ENCODE measurements around the gene WDR5. TPM values are rescaled to one million over a fixed set of nuclear protein-coding genes. Genes with fewer than 3 reads are reported as not detected.

Gene WDR5
- total RNA-seq, 1 experiment from 2014 or later, result 40.3 TPM

DNA sequence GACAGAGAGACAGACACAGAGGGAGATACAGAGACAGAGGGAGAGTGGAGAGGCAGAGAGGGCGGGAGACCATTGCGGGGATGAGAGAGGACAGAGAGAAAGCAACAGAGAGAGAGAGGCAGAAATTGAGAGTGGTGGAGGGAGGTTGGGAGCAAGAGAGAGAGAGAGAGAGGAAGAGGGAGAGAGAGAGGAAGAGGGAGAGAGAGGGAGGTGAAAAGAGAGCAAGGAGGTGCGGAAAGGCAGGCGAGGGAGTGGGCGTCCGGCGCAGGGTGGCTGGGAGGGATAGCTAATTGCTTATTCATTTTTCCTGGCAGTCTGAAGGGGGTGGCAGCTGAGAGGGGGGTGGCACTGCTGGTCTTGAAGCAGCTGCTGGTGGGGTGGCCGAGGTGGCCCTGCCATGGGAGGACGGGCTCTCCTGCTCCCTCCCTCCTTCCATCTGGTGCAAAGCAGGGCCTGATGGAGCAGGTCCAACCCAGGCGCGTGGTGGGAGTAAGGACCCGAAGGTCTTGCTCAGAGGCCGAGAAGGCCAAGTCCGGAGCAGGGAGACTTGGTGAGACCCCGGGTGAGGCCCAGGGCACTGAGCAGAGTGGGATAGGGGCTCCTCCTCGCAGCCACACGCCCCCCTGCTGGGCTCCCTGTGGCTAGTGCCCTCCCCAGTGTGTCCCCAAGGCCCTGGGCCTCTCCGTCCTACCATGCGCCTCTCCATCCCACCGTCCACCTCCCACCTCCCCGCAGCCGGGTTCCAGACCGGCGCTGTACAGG lies 53.8 kb downstream of the WDR5 start:
- H3K36me3 ChIP-seq (replicated peaks; ENCODE audit: control insufficient read depth, insufficient read depth, low read length), result no peaks in the 10 kb centered on the region
- H3K4me3 ChIP-seq (ENCODE audit: insufficient read depth, low read depth, low read length), result peak overlapping the region; percentile 13; the same call in 1 of the 2 replicates
- DNase-seq, result peak; percentile 54
- H3K27me3 ChIP-seq (ENCODE audit: control insufficient read depth, insufficient read depth, low read length), result peaks cover 2% of the 10 kb centered on the region

DNA sequence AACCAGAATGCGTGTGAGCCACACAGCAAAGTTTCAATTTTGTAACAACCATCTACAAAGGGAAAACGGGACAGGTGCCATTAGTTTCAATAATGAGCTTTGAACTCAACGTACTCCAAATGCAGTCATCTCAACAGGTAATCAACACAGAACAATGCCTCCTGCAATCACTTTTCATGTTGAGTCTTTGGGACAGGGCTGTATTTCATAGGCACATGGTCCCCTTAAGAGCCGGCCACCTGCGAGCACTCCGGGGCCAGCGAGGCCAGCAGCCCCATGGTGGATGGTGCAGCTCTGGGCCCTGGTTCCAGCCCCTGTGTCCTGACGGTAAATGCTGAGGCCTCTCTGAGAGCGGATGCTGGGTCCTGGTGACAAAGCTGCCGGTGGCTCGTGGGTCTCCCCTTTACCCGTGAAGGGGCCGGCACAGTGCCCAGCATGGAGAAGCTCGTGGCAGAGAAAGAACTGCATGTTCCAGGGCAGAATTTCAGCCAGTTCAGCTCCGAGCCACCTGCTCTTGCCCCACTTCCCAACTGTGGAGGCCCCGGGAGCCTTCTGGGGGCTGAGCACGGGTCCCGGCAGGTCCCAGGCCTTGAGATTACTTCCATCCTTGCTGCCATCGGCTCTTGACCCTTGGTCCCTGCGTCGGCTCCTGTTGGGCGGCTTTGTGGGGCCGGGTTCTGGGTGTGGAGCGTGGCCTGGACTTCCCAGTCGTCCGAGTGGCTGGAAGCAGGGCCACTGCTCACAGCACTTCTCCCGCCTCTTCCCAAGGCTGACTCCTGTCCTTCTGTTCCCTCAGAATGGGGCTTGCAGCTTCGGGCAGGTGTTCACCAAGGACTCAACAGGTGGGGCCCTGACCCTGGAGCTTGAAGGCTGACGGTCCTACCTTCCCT lies 54.6 kb downstream of the WDR5 start:
- peak; percentile 51 for DNase-seq
- Histone ChIP-seq H3K27me3 (ENCODE audit: control insufficient read depth, insufficient read depth, low read length) (peaks cover 2% of the 10 kb centered on the region), H3K36me3 (replicated peaks; ENCODE audit: control insufficient read depth, insufficient read depth, low read length) (no peaks in the 10 kb centered on the region), H3K4me3 (ENCODE audit: insufficient read depth, low read depth, low read length) (no peak overlapping the region)

DNA sequence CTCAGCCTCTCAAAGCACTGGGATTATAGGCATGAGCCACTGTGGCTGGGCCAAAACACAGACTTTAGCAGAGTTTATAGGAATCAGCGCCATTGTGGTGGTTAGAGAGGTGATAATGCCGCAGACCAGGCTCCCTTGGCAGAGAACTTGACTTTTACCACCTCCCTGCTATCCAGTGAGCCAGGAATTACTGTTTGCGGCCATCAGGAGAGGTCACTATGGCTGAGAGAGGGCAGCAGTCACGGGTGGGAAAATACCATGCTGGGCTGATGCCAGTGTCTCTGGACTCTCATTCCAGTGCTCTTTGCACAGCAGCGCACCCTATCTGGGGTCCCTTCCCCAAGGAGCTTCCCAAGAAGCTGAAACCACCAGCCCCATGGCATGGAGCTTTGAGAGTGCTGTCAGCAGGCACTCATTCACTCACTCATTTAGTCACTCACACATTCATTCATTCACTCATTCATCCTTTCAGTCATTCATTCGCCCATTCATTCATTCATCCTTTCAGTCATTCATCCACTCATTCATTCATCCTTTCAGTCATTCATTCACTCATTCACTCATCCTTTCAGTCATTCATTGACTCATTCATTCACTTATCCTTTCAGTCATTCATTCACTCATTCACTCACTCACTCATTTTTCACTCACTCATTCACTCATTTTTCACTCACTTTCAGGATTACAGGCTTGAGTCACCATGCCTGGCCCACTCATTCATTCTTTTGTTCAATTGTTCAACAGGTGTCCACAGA lies 55.8 kb downstream of the WDR5 start:
- DNase-seq, result peak; percentile 8
- peaks cover 2% of the 10 kb centered on the region for H3K27me3 ChIP-seq (ENCODE audit: control insufficient read depth, insufficient read depth, low read length)
- H3K36me3 ChIP-seq (replicated peaks; ENCODE audit: control insufficient read depth, insufficient read depth, low read length), result no peaks in the 10 kb centered on the region
- H3K4me3 ChIP-seq (ENCODE audit: insufficient read depth, low read depth, low read length), result no peak overlapping the region

DNA sequence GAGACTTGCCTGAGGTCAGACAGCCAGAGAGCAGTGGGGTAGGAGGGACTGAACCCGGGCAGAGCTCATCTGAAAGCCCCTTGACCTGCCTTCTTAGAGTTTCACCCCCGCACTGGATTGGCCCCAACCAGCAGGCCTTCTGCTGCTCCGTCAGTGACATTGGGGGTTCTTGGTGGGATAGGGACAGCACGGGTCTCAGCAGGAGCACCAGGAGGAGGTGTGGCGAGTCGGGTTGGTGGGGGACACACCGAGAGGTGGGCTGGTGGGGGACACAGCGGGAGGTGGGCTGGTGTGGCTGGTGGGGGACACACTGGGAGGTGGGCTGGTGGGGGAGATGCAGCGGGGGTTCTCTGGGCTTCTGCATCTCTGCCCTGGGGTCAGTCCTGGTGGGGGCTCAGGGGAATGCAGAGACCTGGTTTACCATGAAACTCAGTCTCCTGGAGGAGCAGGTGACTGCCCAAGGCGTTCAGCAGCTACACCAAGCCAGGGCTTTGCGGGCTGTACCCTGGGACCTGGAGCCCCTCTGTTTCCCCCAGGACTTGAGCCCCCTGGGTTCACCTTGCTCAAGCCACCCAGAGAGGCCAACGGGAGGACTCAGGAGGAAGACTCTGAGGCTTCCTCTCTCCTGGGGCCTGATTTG lies 56.5 kb downstream of the WDR5 start:
- no peaks in the 10 kb centered on the region for H3K36me3 ChIP-seq (replicated peaks; ENCODE audit: control insufficient read depth, insufficient read depth, low read length)

DNA sequence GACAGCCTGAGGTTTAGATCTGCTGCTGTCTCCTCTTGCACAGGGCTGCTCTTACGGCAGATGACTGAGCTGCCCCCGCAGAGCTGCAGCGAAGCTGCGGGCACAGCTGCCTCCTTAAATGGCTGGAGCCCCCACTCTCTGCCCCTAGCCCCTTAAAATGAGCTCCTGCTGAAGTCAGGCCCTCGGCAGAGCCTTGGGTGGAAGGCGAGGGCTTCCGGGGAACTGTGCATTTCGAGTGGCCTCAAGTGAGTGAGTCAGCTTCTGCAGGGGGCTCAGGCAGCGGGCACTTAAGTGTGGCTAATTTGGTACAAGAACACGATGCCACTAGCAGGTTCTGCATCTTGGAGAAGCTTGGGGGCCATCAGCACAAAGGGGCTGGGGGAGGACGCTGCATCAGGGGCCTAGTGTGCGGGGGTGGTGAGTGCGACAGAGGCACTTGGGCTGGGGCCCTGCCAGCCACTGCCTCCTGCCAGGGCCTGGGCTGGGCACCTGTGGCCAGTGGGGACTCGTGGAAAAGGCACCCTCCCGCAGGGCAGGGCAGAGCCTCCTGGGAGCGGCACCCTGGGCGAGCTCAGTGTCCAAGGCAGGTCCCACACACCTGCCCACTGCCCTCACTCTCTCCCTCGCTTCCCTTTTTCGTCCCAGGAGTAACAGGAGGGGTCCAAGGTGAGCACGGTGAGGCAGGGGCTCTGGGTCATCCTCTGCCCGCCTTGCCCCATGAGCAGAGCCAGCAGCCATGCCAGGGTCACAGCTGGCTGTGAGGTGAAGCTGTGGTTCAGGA lies 57.3 kb downstream of the WDR5 start:
- Histone ChIP-seq H3K4me3 (ENCODE audit: insufficient read depth, low read depth, low read length) (no peak overlapping the region), H3K36me3 (replicated peaks; ENCODE audit: control insufficient read depth, insufficient read depth, low read length) (no peaks in the 10 kb centered on the region), H3K27me3 (ENCODE audit: control insufficient read depth, insufficient read depth, low read length) (peaks cover 2% of the 10 kb centered on the region)
- DNase-seq, result peak; percentile 26

More for the DNA sequence above, 56.5 kb downstream of the WDR5 start:
- Histone ChIP-seq H3K27me3 (ENCODE audit: control insufficient read depth, insufficient read depth, low read length) (peaks cover 2% of the 10 kb centered on the region), H3K4me3 (ENCODE audit: insufficient read depth, low read depth, low read length) (no peak overlapping the region)
- DNase-seq, result peak; percentile 61

DNA sequence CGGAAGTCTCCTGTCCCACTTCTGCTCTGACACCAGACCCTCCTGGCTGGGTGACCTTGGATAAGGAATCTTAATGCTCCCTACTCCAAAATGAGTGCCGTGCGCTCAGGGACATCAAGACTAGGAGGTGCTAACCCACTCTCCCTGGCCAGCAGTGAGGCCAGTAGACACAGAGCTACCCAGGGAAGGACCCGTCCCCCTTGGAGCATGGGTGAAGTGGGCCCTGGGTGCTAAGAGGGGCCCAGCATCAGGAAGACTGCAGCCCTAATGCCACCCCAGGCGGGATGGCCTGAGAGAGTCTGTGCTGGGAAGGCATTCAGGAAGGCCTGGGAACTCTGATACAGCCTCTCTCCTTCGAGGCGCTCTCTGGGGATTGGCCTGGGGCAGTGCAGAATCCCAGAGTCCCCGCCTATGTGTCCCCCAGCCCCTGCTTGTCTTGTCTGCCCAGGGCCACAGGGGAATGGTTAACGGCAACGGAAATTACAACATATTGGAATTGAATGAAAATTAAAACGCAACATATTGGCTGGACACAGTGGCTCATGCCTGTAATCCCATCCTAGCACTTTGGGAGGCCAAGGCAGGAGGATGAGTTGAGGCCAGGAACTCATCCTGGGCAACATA lies 58.1 kb downstream of the WDR5 start:
- Histone ChIP-seq H3K27me3 (ENCODE audit: control insufficient read depth, insufficient read depth, low read length) (no peaks in the 10 kb centered on the region), H3K36me3 (replicated peaks; ENCODE audit: control insufficient read depth, insufficient read depth, low read length) (no peaks in the 10 kb centered on the region), H3K4me3 (ENCODE audit: insufficient read depth, low read depth, low read length) (no peak overlapping the region)
- peak; percentile 22 for DNase-seq

DNA sequence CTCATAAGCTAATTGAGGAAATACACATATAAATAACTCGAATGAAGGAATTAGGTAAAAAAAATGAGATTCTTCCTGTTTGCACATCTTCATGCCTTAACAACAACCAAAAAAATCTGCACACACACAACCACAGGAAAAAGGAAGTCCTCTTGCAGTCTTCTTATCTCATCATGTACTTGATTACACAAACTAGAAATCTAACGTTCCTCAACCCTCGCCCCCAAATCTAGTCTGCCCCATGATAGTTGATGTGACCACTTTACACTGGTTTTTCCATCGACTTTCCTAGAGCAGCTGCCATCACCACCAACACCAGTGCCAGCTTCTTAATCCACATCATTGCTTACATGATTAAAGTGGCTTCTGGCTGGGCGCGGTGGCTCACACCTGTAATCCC lies 59.7 kb downstream of the WDR5 start:
- no peaks in the 10 kb centered on the region for H3K36me3 ChIP-seq (replicated peaks; ENCODE audit: control insufficient read depth, insufficient read depth, low read length)
- no peak for DNase-seq
- H3K27me3 ChIP-seq (ENCODE audit: control insufficient read depth, insufficient read depth, low read length), result no peaks in the 10 kb centered on the region
- H3K4me3 ChIP-seq (ENCODE audit: insufficient read depth, low read depth, low read length), result no peak overlapping the region

DNA sequence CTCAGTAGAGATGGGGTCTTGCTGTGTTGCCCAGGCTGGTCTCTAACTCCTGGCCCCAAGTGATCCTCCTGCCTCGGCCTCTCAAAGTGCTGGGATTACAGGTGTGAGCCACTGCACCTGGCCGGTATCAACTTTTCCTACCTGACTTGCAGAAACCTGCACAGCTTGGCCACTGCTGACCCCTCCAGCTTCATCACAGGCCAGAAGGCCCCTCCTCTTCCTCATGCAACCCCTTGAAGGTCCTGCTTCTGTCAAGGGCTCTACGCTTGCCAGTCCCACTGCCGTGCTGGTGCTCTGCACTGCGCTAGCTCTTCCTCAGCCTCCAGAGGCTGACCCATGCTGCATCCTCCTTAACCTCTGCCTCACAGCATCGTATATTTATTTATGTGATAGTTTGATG lies 61.0 kb downstream of the WDR5 start:
- no peak for DNase-seq
- Histone ChIP-seq H3K27me3 (ENCODE audit: control insufficient read depth, insufficient read depth, low read length) (no peaks in the 10 kb centered on the region), H3K36me3 (replicated peaks; ENCODE audit: control insufficient read depth, insufficient read depth, low read length) (no peaks in the 10 kb centered on the region)

DNA sequence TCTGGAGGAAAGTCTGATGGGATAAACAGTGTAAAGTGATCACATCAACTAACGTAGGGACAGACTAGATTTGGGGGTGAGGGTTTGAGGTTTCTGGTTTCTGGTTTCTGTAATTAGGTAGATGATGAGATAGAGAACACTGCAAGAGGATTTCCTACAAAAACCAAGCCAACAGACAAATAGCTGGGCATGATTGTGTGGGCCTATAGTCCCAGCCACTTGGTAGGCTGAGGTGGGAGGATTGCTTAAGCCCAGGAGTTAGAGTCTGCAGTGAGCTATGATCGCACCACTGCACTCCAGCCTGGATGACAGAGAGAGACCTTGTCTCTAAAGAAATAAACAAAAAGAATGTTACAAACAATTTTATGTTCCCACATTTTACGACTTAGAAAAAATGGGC lies 62.9 kb downstream of the WDR5 start:
- no peaks in the 10 kb centered on the region for H3K36me3 ChIP-seq (replicated peaks; ENCODE audit: control insufficient read depth, insufficient read depth, low read length)
- H3K27me3 ChIP-seq (ENCODE audit: control insufficient read depth, insufficient read depth, low read length), result no peaks in the 10 kb centered on the region
- no peak overlapping the region for H3K4me3 ChIP-seq (ENCODE audit: insufficient read depth, low read depth, low read length)
- DNase-seq, result no peak

More for the DNA sequence above, 61.0 kb downstream of the WDR5 start:
- no peak overlapping the region for H3K4me3 ChIP-seq (ENCODE audit: insufficient read depth, low read depth, low read length)

DNA sequence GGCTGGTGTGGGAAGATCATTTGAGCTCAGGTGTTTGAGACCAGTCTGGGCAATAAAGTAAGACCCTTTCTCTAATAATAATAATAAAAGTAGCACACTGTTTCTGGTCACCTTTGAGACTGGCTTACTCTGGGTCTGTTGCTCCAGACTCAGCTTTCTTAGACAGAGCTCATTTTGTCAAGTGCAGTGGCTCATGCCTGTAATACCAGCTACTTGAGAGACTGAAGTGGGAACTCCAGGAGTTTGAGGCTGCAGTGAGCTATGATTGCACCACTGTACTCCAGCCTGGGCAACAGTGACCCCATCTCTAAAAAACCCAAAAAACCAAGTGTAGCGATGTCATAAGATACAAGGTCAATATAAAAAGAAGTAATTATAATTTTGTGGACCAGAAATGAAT lies 64.8 kb downstream of the WDR5 start:
- no peak overlapping the region for H3K4me3 ChIP-seq (ENCODE audit: insufficient read depth, low read depth, low read length)
- no peaks in the 10 kb centered on the region for H3K36me3 ChIP-seq (replicated peaks; ENCODE audit: control insufficient read depth, insufficient read depth, low read length)
- H3K27me3 ChIP-seq (ENCODE audit: control insufficient read depth, insufficient read depth, low read length), result no peaks in the 10 kb centered on the region
- DNase-seq, result no peak

DNA sequence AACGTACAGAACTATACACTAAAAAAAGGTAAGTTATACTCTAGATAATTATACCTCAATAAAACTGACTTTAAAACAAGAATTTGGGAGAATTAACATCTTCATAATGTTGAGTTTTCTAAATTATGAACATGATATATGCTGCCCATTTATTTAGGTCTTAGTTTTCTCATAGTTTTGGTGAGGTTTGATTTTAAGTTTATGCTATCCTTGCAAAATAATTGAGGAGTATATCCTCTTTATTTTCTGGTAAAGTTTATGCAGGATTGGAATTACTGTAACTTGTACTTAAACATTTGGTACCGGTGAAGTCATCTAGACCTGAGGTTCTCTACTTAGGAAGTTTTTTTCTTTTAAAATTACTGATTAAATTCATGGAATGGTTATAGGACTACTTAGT lies 67.3 kb downstream of the WDR5 start:
- Histone ChIP-seq H3K4me3 (ENCODE audit: insufficient read depth, low read depth, low read length) (no peak overlapping the region), H3K36me3 (replicated peaks; ENCODE audit: control insufficient read depth, insufficient read depth, low read length) (no peaks in the 10 kb centered on the region), H3K27me3 (ENCODE audit: control insufficient read depth, insufficient read depth, low read length) (no peaks in the 10 kb centered on the region)
- no peak for DNase-seq

DNA sequence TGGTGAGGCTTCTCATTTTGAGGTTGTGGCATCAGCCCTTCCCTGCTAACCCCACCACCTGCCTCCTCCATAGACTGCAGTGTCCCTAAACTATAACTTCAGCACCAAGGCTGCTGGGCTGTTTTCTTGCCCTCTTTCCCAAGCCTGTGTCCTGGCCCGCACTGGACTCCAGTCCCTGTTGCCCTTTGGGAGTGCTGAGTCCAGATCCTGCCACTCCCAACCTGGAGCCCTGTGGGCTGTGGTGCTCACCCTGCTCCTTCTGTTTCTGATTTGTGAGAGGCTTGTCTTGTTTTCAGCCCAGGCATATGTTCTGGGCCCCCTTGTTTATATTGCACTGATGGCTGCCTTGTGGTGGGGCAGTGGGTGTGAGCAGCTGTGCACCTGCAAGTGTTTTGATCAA lies 68.2 kb downstream of the WDR5 start:
- Histone ChIP-seq H3K4me3 (ENCODE audit: insufficient read depth, low read depth, low read length) (no peak overlapping the region), H3K27me3 (ENCODE audit: control insufficient read depth, insufficient read depth, low read length) (no peaks in the 10 kb centered on the region), H3K36me3 (replicated peaks; ENCODE audit: control insufficient read depth, insufficient read depth, low read length) (no peaks in the 10 kb centered on the region)
- DNase-seq, result peak; percentile 10

DNA sequence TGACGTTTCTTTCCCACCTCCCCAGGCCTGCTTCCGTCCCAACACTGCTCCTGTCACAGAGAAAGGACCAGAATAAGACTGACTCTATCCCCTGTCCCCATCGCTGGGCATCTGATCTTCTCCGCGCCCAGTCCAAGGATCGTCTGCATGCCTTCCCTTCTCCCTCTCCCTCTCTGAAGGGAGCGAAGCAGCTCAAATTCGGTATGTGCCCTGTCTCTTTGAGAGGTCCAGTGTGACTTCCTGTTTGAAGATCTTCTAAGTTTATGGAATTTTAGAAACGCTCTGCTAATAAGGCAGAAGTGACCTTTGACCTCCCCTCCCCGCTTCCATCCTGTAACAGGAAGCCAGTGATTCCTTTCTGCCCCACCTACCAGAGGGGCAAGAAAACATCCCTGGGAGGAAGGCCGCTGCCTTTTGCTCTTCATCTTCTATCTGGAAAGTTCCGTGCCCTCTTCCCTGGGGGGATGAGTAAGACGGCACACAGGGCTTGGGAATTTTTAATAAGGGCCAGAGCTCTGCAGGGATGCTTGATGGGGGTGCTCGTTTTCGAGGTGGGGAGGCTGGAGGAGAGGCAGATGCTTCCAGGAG lies 69.2 kb downstream of the WDR5 start:
- H3K27me3 ChIP-seq (ENCODE audit: control insufficient read depth, insufficient read depth, low read length), result no peaks in the 10 kb centered on the region
- peak; percentile 20 for DNase-seq

More for the DNA sequence above, 69.2 kb downstream of the WDR5 start:
- Histone ChIP-seq H3K4me3 (ENCODE audit: insufficient read depth, low read depth, low read length) (no peak overlapping the region), H3K36me3 (replicated peaks; ENCODE audit: control insufficient read depth, insufficient read depth, low read length) (no peaks in the 10 kb centered on the region)
